A673 (cell line): ENCODE results near the gene XPO6. TPM values are rescaled to one million over a fixed set of nuclear protein-coding genes. Genes with fewer than 3 reads are reported as not detected.

Experiments used
- BruUV-seq: library from RNA; stranded (reverse); fragments of 400-500 nt; replicated peaks from 2 replicates; lab custom pipeline; 2021; lab: Mats Ljungman, UMichigan
- CTCF ChIA-PET: fragments of 300-600 bp; sonication (Branson Sonifier 250); formaldehyde crosslinking; loops from one replicate; lab custom pipeline; 2022; ENCODE audit warnings: antibody characterized with exemption; lab: Charles Lee
- POLR2A ChIA-PET: fragments of 300-600 bp; sonication (Branson Sonifier 250); formaldehyde crosslinking; loops from one replicate; lab custom pipeline; 2022; ENCODE audit warnings: antibody characterized with exemption; ENCODE audit not compliant: low non-redundant PET; lab: Charles Lee
- DNase-seq: peaks from one replicate; pipeline ENCODE4 v3.0.0-alpha.2; 2015; ENCODE audit warnings: low spot score
- H3K27ac ChIP-seq: fragments of 200-600 bp; sonication (generic); 2 replicates; pipeline ENCODE4 v1.5.1; 2016; ENCODE audit warnings: mixed run types, low read depth, mild to moderate bottlenecking, mixed read lengths, antibody characterized with exemption, low read length; ENCODE audit not compliant: poor library complexity, severe bottlenecking
- H3K27me3 ChIP-seq: fragments of 200-600 bp; sonication (generic); replicated peaks from 2 replicates; pipeline ENCODE4 v1.6.1; 2017; ENCODE audit warnings: mixed run types, low read depth, mild to moderate bottlenecking, mixed read lengths, antibody characterized with exemption, low read length; ENCODE audit not compliant: insufficient read depth, poor library complexity
- H3K36me3 ChIP-seq: fragments of 200-600 bp; sonication (generic); 2 replicates; pipeline ENCODE4 v1.6.1; 2016; ENCODE audit warnings: mixed run types, mild to moderate bottlenecking, mixed read lengths, antibody characterized with exemption, low read length; ENCODE audit not compliant: insufficient read depth, poor library complexity, severe bottlenecking
- H3K4me1 ChIP-seq: fragments of 200-600 bp; sonication (generic); 2 replicates; pipeline ENCODE4 v1.6.1; 2017; ENCODE audit warnings: mixed run types, mild to moderate bottlenecking, mixed read lengths, antibody characterized with exemption, low read length; ENCODE audit not compliant: insufficient read depth, poor library complexity, severe bottlenecking
- H3K4me3 ChIP-seq: fragments of 200-600 bp; sonication (generic); 2 replicates; pipeline ENCODE4 v1.5.1; 2016; ENCODE audit warnings: low read depth, mixed run types, mild to moderate bottlenecking, mixed read lengths, low read length; ENCODE audit not compliant: poor library complexity, severe bottlenecking
- H3K9me3 ChIP-seq: fragments of 200-600 bp; sonication (generic); 2 replicates; pipeline ENCODE4 v1.6.1; 2016; ENCODE audit warnings: mixed run types, low read depth, mild to moderate bottlenecking, mixed read lengths, antibody characterized with exemption, low read length; ENCODE audit not compliant: poor library complexity, severe bottlenecking
- EZH2 ChIP-seq: fragments of 200-600 bp; sonication (generic); IDR thresholded peaks from 2 replicates; pipeline ENCODE4 v1.6.1; 2017; ENCODE audit warnings: borderline replicate concordance, low read depth, mild to moderate bottlenecking, mixed read lengths, antibody characterized with exemption, low read length; ENCODE audit not compliant: poor library complexity, severe bottlenecking
- intact Hi-C: fragments of 100-400 bp; cut with micrococcal nuclease; formaldehyde crosslinking; loops from one replicate; pipeline ENCODE4 v1.10.0; 2022; ENCODE audit not compliant: unreplicated experiment
- total RNA-seq: library from RNA; stranded (reverse); gene quantifications from 2 replicates; pipeline ENCODE4 v1.2.3, GENCODE V29; 2021
- TF ChIP-seq, protein P1 (sequence below): fragments of 300-800, 200-600 bp; sonication (generic); conservative IDR thresholded peaks from 2 replicates; pipeline ENCODE4 v1.5.1; 2017; ENCODE audit warnings: low read depth, mild to moderate bottlenecking, antibody characterized with exemption, low read length, moderate library complexity, mixed read lengths

The XPO6 gene
- total RNA-seq, 1 experiment from 2014 or later, result 155 TPM

DNA sequence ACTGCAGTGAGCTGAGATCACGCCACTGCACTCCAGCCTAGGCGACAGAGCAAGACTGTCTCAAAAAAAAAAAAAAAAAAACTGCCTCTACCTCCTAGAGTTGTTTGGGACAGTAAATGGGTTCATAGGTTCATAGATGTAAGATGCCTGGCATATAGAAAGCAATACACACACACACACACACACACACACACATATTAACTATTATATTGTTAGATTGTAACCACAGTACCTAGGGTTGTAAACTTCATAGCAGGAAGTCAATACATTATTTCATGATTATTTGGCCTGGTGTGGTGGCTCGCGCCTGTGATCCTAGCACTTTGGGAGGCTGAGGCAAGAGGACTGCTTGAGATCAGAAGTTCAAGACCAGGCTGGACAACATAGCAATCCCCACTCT is 5.8 kb downstream of the XPO6 start:
- Histone ChIP-seq H3K27me3 (no peaks in the 10 kb centered on the region), H3K4me1 (peaks cover 7% of the 10 kb centered on the region), H3K4me3 (no peak overlapping the region), H3K27ac (no peak overlapping the region), H3K36me3 (peaks cover 54% of the 10 kb centered on the region), H3K9me3 (no peaks in the 10 kb centered on the region)
- intact Hi-C loops, result no loop called here
- ChIA-PET CTCF (no interaction called here), POLR2A (no interaction called here)
- no TSS peak for BruUV-seq
- no peak for DNase-seq
- TF ChIP-seq, protein P1, sequence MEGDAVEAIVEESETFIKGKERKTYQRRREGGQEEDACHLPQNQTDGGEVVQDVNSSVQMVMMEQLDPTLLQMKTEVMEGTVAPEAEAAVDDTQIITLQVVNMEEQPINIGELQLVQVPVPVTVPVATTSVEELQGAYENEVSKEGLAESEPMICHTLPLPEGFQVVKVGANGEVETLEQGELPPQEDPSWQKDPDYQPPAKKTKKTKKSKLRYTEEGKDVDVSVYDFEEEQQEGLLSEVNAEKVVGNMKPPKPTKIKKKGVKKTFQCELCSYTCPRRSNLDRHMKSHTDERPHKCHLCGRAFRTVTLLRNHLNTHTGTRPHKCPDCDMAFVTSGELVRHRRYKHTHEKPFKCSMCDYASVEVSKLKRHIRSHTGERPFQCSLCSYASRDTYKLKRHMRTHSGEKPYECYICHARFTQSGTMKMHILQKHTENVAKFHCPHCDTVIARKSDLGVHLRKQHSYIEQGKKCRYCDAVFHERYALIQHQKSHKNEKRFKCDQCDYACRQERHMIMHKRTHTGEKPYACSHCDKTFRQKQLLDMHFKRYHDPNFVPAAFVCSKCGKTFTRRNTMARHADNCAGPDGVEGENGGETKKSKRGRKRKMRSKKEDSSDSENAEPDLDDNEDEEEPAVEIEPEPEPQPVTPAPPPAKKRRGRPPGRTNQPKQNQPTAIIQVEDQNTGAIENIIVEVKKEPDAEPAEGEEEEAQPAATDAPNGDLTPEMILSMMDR, result no peak
- no peak for TF ChIP-seq EZH2

DNA sequence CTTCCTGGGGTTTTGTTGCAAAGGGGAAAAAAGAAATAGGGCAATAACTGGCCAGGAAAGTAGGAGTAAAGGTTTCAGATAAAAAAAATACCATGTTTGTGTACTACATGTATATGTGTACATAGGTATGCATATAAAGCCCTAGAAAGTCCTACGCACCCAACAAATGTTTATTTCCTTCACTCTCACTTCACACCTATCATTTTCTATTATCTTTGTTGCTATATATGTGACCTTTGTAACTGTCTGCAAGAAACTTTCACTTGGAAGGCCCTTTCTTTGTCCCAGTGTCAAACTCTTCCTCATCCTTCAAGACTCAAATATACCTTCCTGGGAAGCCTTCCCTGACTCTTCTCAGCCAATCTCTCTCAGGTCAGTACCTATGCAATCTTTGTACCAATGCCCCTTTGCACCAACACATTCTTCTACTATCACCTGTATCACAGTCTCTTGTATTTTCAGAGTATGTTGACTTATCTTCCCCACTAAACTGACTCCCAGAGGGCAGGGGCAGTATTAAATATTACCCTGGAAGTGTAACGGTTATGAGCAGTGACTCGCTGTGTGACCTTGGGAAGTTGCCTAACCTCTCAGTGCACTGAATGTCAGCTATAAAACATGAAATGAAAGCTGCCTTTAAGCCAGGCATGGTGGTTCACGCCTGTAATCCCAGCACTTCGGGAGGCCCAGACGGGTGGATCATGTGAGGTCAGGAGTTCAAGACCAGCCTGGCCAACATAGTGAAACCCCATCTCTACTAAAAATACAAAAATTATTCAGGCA is 6.5 kb downstream of the XPO6 start:
- no TSS peak for BruUV-seq
- peaks cover 7% of the 10 kb centered on the region for H3K4me1 ChIP-seq
- ChIA-PET POLR2A (no interaction called here), CTCF (no interaction called here)
- no peaks in the 10 kb centered on the region for H3K9me3 ChIP-seq
- peaks cover 59% of the 10 kb centered on the region for H3K36me3 ChIP-seq
- H3K27ac ChIP-seq, result no peak overlapping the region
- no peaks in the 10 kb centered on the region for H3K27me3 ChIP-seq
- no peak for DNase-seq
- intact Hi-C loops, result no loop called here
- H3K4me3 ChIP-seq, result no peak overlapping the region
- no peak for TF ChIP-seq EZH2
- TF ChIP-seq, protein P1, result no peak

DNA sequence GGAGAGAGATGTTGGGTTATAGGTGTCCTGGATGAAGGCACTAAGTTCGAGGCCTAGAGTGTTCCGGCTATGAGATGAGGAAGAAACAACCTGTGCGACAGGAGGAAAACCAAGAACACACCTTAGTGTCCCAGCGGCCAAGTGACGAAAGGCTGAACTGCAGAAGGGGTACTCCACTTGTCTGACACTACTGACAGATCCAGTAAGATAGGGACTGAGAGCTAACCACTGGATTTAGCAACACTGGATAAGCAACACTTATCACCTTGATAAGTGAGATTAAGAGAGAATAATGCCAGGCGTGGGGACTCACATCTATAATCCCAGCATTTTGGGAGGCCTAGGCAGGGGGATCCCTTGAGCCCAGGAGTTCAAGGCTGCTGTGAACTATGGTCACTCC is 7.1 kb downstream of the XPO6 start:
- BruUV-seq, result no TSS peak
- intact Hi-C loops, result no loop called here
- ChIA-PET CTCF (no interaction called here), POLR2A (no interaction called here)
- H3K4me1 ChIP-seq, result peaks cover 7% of the 10 kb centered on the region
- H3K27me3 ChIP-seq, result no peaks in the 10 kb centered on the region
- no peak for DNase-seq
- no peak overlapping the region for H3K27ac ChIP-seq
- H3K36me3 ChIP-seq, result peaks cover 59% of the 10 kb centered on the region
- no peak overlapping the region for H3K4me3 ChIP-seq
- TF ChIP-seq, protein P1, result no peak
- no peak for TF ChIP-seq EZH2
- no peaks in the 10 kb centered on the region for H3K9me3 ChIP-seq
